RWPE1 (cell line): ENCODE results near the gene B4GAT1.

Experiments used
- CTCF ChIA-PET: fragments of 350-600 bp; sonication (Branson Sonifier 250); formaldehyde crosslinking; extraction: SDS; loops from one replicate; lab custom pipeline; 2021; lab: Yijun Ruan, JAX
- POLR2A ChIA-PET: fragments of 400-600 bp; formaldehyde crosslinking; extraction: SDS; loops from one replicate; lab custom pipeline; 2020; ENCODE audit warnings: antibody characterized with exemption; ENCODE audit not compliant: low non-redundant PET; lab: Yijun Ruan, JAX
- DNase-seq: peaks from one replicate; pipeline ENCODE4 v3.0.0; 2012; ENCODE audit warnings: low spot score
- H3K27ac ChIP-seq: fragments of 450-650 bp; 2 replicates; pipeline ENCODE4 v1.5.1; 2017
- TF ChIP-seq, protein P1 (sequence below): fragments of 450-650 bp; conservative IDR thresholded peaks from 2 replicates; pipeline ENCODE4 v1.5.1; 2017; ENCODE audit warnings: low read depth, mild to moderate bottlenecking

The B4GAT1 gene

GRCh38 chr11:66366844-66367477 lies 19.5 kb upstream of the B4GAT1 start:
- H3K27ac ChIP-seq = peak overlapping the region; percentile 85; the same call in 1 of the 2 replicates
- TF ChIP-seq, protein P1, sequence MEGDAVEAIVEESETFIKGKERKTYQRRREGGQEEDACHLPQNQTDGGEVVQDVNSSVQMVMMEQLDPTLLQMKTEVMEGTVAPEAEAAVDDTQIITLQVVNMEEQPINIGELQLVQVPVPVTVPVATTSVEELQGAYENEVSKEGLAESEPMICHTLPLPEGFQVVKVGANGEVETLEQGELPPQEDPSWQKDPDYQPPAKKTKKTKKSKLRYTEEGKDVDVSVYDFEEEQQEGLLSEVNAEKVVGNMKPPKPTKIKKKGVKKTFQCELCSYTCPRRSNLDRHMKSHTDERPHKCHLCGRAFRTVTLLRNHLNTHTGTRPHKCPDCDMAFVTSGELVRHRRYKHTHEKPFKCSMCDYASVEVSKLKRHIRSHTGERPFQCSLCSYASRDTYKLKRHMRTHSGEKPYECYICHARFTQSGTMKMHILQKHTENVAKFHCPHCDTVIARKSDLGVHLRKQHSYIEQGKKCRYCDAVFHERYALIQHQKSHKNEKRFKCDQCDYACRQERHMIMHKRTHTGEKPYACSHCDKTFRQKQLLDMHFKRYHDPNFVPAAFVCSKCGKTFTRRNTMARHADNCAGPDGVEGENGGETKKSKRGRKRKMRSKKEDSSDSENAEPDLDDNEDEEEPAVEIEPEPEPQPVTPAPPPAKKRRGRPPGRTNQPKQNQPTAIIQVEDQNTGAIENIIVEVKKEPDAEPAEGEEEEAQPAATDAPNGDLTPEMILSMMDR = no peak
- CTCF ChIA-PET = interaction anchor here (0.6 kb wide), 1 partner anchor 951 kb away, joined by 3 read pairs; no protein-coding TSS in a partner anchor
- POLR2A ChIA-PET = no interaction called here
- no peak for DNase-seq

GRCh38 chr11:66365711-66366619 lies 18.5 kb upstream of the B4GAT1 start:
- CTCF ChIA-PET = interaction anchor here (0.6 kb wide), 1 partner anchor 8 kb away, joined by 3 read pairs; no protein-coding TSS in a partner anchor
- H3K27ac ChIP-seq = peak overlapping the region; percentile 60

DNA sequence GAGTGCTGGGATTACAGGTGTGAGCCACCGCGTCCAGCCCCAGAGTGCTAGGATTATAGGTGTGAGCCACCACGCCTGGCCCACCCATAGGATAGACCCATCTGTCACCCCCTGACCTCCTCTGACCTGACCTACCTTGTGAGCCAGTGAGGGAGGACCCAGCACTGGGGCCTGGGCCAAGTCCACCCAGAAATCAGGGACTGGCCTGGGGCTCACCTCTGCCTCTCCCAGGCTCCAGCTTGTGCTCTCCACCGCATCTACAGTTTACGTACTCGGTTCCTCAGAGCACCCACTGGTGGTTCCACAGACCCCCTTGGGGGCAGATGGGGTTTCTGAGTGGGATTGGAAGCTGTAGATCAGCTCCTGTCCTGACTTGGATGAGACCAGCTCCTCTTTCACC lies 17.7 kb upstream of the B4GAT1 start:
- no peak for DNase-seq
- CTCF ChIA-PET = interaction anchor here (2.5 kb wide), 1 partner anchor 21 kb away, joined by 7 read pairs; no protein-coding TSS in a partner anchor
- POLR2A ChIA-PET = no interaction called here
- peak overlapping the region; percentile 60 for H3K27ac ChIP-seq
- TF ChIP-seq, protein P1 = no peak

More at GRCh38 chr11:66365711-66366619, 18.5 kb upstream of the B4GAT1 start:
- DNase-seq = no peak
- TF ChIP-seq, protein P1 = no peak
- POLR2A ChIA-PET = interaction anchor here (0.6 kb wide), 2 partner anchors 7 to 253 kb away, joined by 3 to 5 read pairs; no protein-coding TSS in a partner anchor

GRCh38 chr11:66363805-66364535 lies 16.5 kb upstream of the B4GAT1 start:
- ChIA-PET CTCF (interaction anchor here (0.6 to 2.5 kb wide), 13 partner anchors 10 to 592 kb away, joined by 3 to 7 read pairs (median 5); no protein-coding TSS in a partner anchor), POLR2A (interaction anchor here (0.8 kb wide), 1 partner anchor 51 kb away, joined by 5 read pairs; no protein-coding TSS in a partner anchor)
- H3K27ac ChIP-seq = peak overlapping the region; percentile 14; the same call in 1 of the 2 replicates
- no peak for DNase-seq
- TF ChIP-seq, protein P1 = peak; percentile 71

DNA sequence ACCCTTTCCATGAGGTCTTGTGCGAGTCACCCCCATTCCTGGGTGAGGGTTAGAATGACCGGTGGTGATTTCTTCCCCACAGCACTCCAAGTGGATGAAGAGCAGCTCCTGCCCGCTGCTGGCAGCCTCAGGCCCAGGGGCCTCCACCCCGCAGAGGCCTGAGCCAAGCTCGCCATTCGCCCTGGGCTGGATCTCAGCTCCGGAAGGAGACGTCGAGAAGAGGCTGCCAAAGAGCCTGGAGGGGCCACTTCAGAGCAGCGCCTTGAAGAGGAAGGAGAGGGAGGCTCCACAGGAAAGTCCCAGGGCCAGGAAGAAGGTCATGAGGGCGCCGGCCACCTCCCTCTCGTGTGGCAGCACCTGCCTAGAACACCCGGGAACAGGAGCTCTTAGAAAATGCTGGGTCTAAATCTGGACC lies 15.8 kb upstream of the B4GAT1 start:
- TF ChIP-seq, protein P1 = no peak
- DNase-seq = no peak
- ChIA-PET CTCF (interaction anchor here (0.6 to 2.5 kb wide), 10 partner anchors 9 to 323 kb away, joined by 3 to 7 read pairs (median 5); no protein-coding TSS in a partner anchor), POLR2A (interaction anchor here (0.8 kb wide), 1 partner anchor 51 kb away, joined by 5 read pairs; no protein-coding TSS in a partner anchor)
- peak overlapping the region; percentile 14 for H3K27ac ChIP-seq
